GM12878 (cell line): Measurements from ENCODE around the gene MLN. TPM values are rescaled to one million over a fixed set of nuclear protein-coding genes. Genes with fewer than 3 reads are reported as not detected.

Experiments
- ATAC-seq: fragments of 200-7000 bp; cut with Tn5 transposase; 3 replicates; pipeline ENCODE4 v1.9.1; 2020; ENCODE audit warnings: mild to moderate bottlenecking, moderate library complexity
- BruUV-seq: library from RNA; stranded (reverse); fragments of 400-500 nt; replicated peaks from 2 replicates; lab custom pipeline; 2021; lab: Mats Ljungman, UMichigan
- CTCF ChIA-PET: fragments of 300-600 bp; sonication (Branson Sonifier 250); formaldehyde crosslinking; extraction: SDS; loops from one replicate; lab custom pipeline; 2021; ENCODE audit warnings: inconsistent platforms; lab: Yijun Ruan, JAX
- POLR2A ChIA-PET: fragments of 350-600 bp; formaldehyde crosslinking; extraction: SDS; loops from one replicate; lab custom pipeline; 2021; ENCODE audit warnings: inconsistent platforms; lab: Charles Lee
- RAD21 ChIA-PET: fragments of 300-600 bp; sonication (Branson Sonifier 250); formaldehyde crosslinking; loops from one replicate; lab custom pipeline; 2023; ENCODE audit warnings: antibody characterized with exemption; ENCODE audit not compliant: unreplicated experiment; lab: Charles Lee
- SMC1A ChIA-PET: fragments of 300-600 bp; sonication (Branson Sonifier 250); formaldehyde crosslinking; loops from one replicate; lab custom pipeline; 2023; ENCODE audit not compliant: unreplicated experiment, uncharacterized antibody; lab: Charles Lee
- DNase-seq: peaks from one replicate; pipeline ENCODE4 v3.0.0-alpha.2; 2011; ENCODE audit warnings: low read depth, low spot score
- FAIRE-seq: peaks from 3 replicates; lab custom pipeline; 2011; peaks lifted over from hg19 to GRCh38; lab: Jason Lieb, UNC
- H2AFZ ChIP-seq: 2 replicates; pipeline ENCODE4 v1.6.0; 2011; ENCODE audit warnings: low read depth, low read length, control low read depth; ENCODE audit not compliant: control insufficient read depth
- H3K27ac ChIP-seq: 2 replicates; pipeline ENCODE4 v1.5.1; 2011; ENCODE audit warnings: control low read depth; ENCODE audit not compliant: control insufficient read depth, insufficient read depth
- H3K27me3 ChIP-seq, 2 experiments: replicated peaks in 1 of 2; 2 replicates each; pipeline versions ENCODE4 v1.6.0 to v1.6.1; 2011; ENCODE audit warnings: low read length in 1 of 2; ENCODE audit not compliant: control insufficient read depth in 2 of 2, insufficient read depth in 2 of 2
- H3K36me3 ChIP-seq, 2 experiments: 2 replicates each; pipeline ENCODE4 v1.5.1; 2011; ENCODE audit warnings: low read length in 1 of 2; ENCODE audit not compliant: control insufficient read depth in 2 of 2, insufficient read depth in 2 of 2
- H3K4me1 ChIP-seq: 2 replicates; pipeline ENCODE4 v1.6.1; 2011; ENCODE audit warnings: mild to moderate bottlenecking, low read length, moderate library complexity, mixed read lengths; ENCODE audit not compliant: control insufficient read depth, insufficient read depth
- H3K4me2 ChIP-seq: 2 replicates; pipeline ENCODE4 v1.6.0; 2011; ENCODE audit warnings: control low read depth; ENCODE audit not compliant: control insufficient read depth, insufficient read depth
- H3K4me3 ChIP-seq: fragments of 200-600 bp; sonication (generic); 2 replicates; pipeline ENCODE4 v1.5.1; 2016
- H3K79me2 ChIP-seq: 2 replicates; pipeline ENCODE4 v1.6.0; 2011; ENCODE audit warnings: low read length; ENCODE audit not compliant: control insufficient read depth, insufficient read depth
- H3K9ac ChIP-seq: 2 replicates; pipeline ENCODE4 v1.8.0; 2011; ENCODE audit warnings: low read length, control low read depth, mixed read lengths; ENCODE audit not compliant: control insufficient read depth, insufficient read depth
- H3K9me3 ChIP-seq: replicated peaks from 3 replicates; pipeline ENCODE4 v1.5.1; 2011; ENCODE audit warnings: mild to moderate bottlenecking, low read length; ENCODE audit not compliant: control insufficient read depth, insufficient read depth
- H4K20me1 ChIP-seq: 2 replicates; pipeline ENCODE4 v1.6.0; 2011; ENCODE audit not compliant: control insufficient read depth, insufficient read depth
- ASH2L ChIP-seq: fragments of 300-600, 200-600 bp; sonication (generic); IDR thresholded peaks from 2 replicates; pipeline ENCODE4 v1.6.1; 2017; ENCODE audit warnings: low read depth, mild to moderate bottlenecking, borderline replicate concordance
- BCL11A ChIP-seq: IDR thresholded peaks from 2 replicates; pipeline ENCODE4 v1.6.1; 2011; ENCODE audit warnings: low read depth, low read length
- BCL3 ChIP-seq: IDR thresholded peaks from 2 replicates; pipeline ENCODE4 v1.6.1; 2011; ENCODE audit warnings: borderline replicate concordance, low read depth, mild to moderate bottlenecking, moderate library complexity, low read length; ENCODE audit not compliant: insufficient read depth, poor library complexity, severe bottlenecking
- CBX3 ChIP-seq: fragments of 200-600 bp; sonication (generic); IDR thresholded peaks from 2 replicates; pipeline ENCODE4 v1.6.1; 2016; ENCODE audit warnings: low read depth, borderline replicate concordance
- DPF2 ChIP-seq: fragments of 450-650 bp; IDR thresholded peaks from 2 replicates; pipeline ENCODE4 v1.6.1; 2017; ENCODE audit warnings: mild to moderate bottlenecking
- HDAC2 ChIP-seq: fragments of 200-600 bp; sonication (generic); IDR thresholded peaks from 2 replicates; pipeline ENCODE4 v1.6.1; 2017
- MTA2 ChIP-seq: fragments of 450-650 bp; IDR thresholded peaks from 2 replicates; pipeline ENCODE4 v1.6.1; 2016; ENCODE audit warnings: low read depth, mild to moderate bottlenecking, moderate library complexity
- NR2C2 ChIP-seq: IDR thresholded peaks from 2 replicates; pipeline ENCODE4 v1.6.1; 2011; ENCODE audit warnings: borderline replicate concordance, low read depth; ENCODE audit not compliant: control insufficient read depth, insufficient read length
- SMAD5 ChIP-seq: IDR thresholded peaks from 2 replicates; pipeline ENCODE4 v1.6.1; 2016; ENCODE audit warnings: antibody characterized with exemption, low read depth
- ZNF207 ChIP-seq: fragments of 450-650 bp; IDR thresholded peaks from 2 replicates; pipeline ENCODE4 v1.6.1; 2014; ENCODE audit warnings: antibody characterized with exemption, mild to moderate bottlenecking, borderline replicate concordance
- ZSCAN29 ChIP-seq: fragments of 450-650 bp; IDR thresholded peaks from 2 replicates; pipeline ENCODE4 v1.6.1; 2017; ENCODE audit warnings: mild to moderate bottlenecking, moderate library complexity
- ZZZ3 ChIP-seq: IDR thresholded peaks from 2 replicates; pipeline ENCODE4 v1.6.1; 2011; ENCODE audit warnings: low read depth; ENCODE audit not compliant: control insufficient read depth, insufficient read length
- WGBS: methylation state at CpG from one replicate; pipeline ENCODE4 v1.1.6; 2016; ENCODE audit warnings: low lambda C conversion rate; ENCODE audit not compliant: insufficient replicate concordance, insufficient coverage; ENCODE audit errors: missing lambda C conversion rate; 5-methylcytosine and 5-hydroxymethylcytosine counted together
- in situ Hi-C: fragments of 300-500 bp; cut with MboI; formaldehyde crosslinking; loops from 9 replicates; pipeline ENCODE4 v1.14.3; 2018; ENCODE audit warnings: mixed read lengths
- intact Hi-C: fragments of 100-400 bp; cut with micrococcal nuclease; formaldehyde crosslinking; loops from one replicate; pipeline ENCODE4 v1.14.2; 2022; ENCODE audit not compliant: unreplicated experiment
- polyA plus RNA-seq, 11 experiments: library from polyadenylated mRNA; depleted of rRNA in 4 of 11; unstranded in 6 of 11; stranded (reverse) in 5 of 11; fragments of >200 nt; fragmentation: Nextera tagmentation in 4 of 11; fragmentation: Illumina TruSeq in 1 of 11; extraction: Ambion mirVana in 4 of 11; extraction: Trizol in 1 of 11; gene quantifications; 1 replicate in 1 of 11; 2 replicates in 10 of 11; pipeline versions ENCODE4 v1.2.1 to v1.2.3, GENCODE V29; 2011 to 2016; ENCODE audit warnings: inconsistent platforms in 2 of 11, missing spikeins in 2 of 11, low read depth in 1 of 11
- total RNA-seq, 4 experiments: library from RNA; depleted of rRNA in 3 of 4; stranded (reverse); fragments of >200 nt in 3 of 4; fragmentation: Illumina TruSeq in 1 of 4; extraction: Trizol in 1 of 4; gene quantifications; 2 replicates each; pipeline versions ENCODE4 v1.2.1 to v1.2.3, GENCODE V29; 2013 to 2021

Gene MLN
- total and polyA plus RNA-seq, 10 of the 15 experiments (the other 5 are each of a cell fraction or from before 2014, with no cell fraction given): not detected

- H3K9me3 ChIP-seq: no peaks in the 10 kb centered on the region
- H3K4me1 ChIP-seq: peaks cover 6% of the 10 kb centered on the region
- H3K79me2 ChIP-seq: peaks cover 23% of the 10 kb centered on the region
- H3K27me3 ChIP-seq: no peaks in the 10 kb centered on the region; a peak in 2 of 4 replicates
- in situ Hi-C loops (no loop called here), intact Hi-C loops (no loop called here)
- no peak overlapping the region for H2AFZ ChIP-seq
- WGBS: 49% methylated on average over 7 of the region's 7 CpGs
- SMC1A ChIA-PET: no interaction called here
- no peak overlapping the region for H3K9ac ChIP-seq
- no peaks in the 10 kb centered on the region for H3K36me3 ChIP-seq
- no peak for TF ChIP-seq ZSCAN29
- no peak for TF ChIP-seq NR2C2
- no peak for TF ChIP-seq ASH2L
- no peak for TF ChIP-seq MTA2
- no peak for TF ChIP-seq ZZZ3
- TF ChIP-seq HDAC2: no peak
- no peak for TF ChIP-seq DPF2
- TF ChIP-seq CBX3: no peak
- TF ChIP-seq ZNF207: no peak
- TF ChIP-seq BCL3: no peak
- TF ChIP-seq SMAD5: no peak
- no peak for TF ChIP-seq BCL11A
- no peak overlapping the region for H3K4me2 ChIP-seq
- no peak overlapping the region for H3K27ac ChIP-seq
- RAD21 ChIA-PET: no interaction called here
- no peak overlapping the region for H3K4me3 ChIP-seq
- POLR2A ChIA-PET: no interaction called here
- no peak for DNase-seq
- FAIRE-seq: no peak
- CTCF ChIA-PET: no interaction called here
- no peak for ATAC-seq
- no peaks in the 10 kb centered on the region for H4K20me1 ChIP-seq
- BruUV-seq: no TSS peak
Measured at GRCh38 chr6:33791620-33792019, 12.2 kb downstream of the MLN start.
